Hypothalamus (tissue), 51 donors: ENCODE data around the gene QPCTL.
A peak's percentile ranks its signal among the peaks of the same experiment; 100 is the strongest.
"Not testable (repeated sequence)": the region's sequence is repeated elsewhere in the genome, so short reads cannot be mapped to it uniquely, and the experiment has no call there.

ENCODE experiments used
- DNase-seq, 51 donors: peaks; one replicate each; lab custom pipeline; 2025; lab: John Stamatoyannopoulos, UW

The QPCTL gene

GRCh38 chr19:45715139-45715538 lies 22.7 kb downstream of the QPCTL start:
- no peak for DNase-seq

- DNase-seq, result peak in 15 of 51 donors; percentile 19 to 86 (median 32)
Measured at GRCh38 chr19:45716359-45717130, 24.1 kb downstream of the QPCTL start.

GRCh38 chr19:45717131-45717982 lies 24.9 kb downstream of the QPCTL start:
- DNase-seq, result peak; percentile 89 to 100 (median 99)

GRCh38 chr19:45717983-45718650 lies 25.7 kb downstream of the QPCTL start:
- DNase-seq, result peak in 4 of 51 donors; percentile 2 to 39 (median 26)

- not testable (repeated sequence) for DNase-seq
Measured at GRCh38 chr19:45720065-45720464, 27.6 kb downstream of the QPCTL start.

GRCh38 chr19:45728683-45729082 lies 36.2 kb downstream of the QPCTL start:
- DNase-seq, result not testable (repeated sequence)

GRCh38 chr19:45729800-45730290 lies 37.4 kb downstream of the QPCTL start:
- peak in 1 of 51 donors; percentile 30 for DNase-seq

GRCh38 chr19:45730368-45731288 lies 38.2 kb downstream of the QPCTL start, which contains the start of gene FBXO46:
Gene FBXO46, minus strand, starts transcription at chr19:45730896. Its CDS starts 17,401 bp downstream, at chr19:45713495.
- peak; percentile 77 to 99 (median 97) for DNase-seq

- DNase-seq, result no peak
Measured at GRCh38 chr19:45733160-45733810, 40.8 kb downstream of the QPCTL start, which contains the start of gene MEIOSIN. Gene MEIOSIN, plus strand, starts transcription at chr19:45733439. Its CDS starts 1,938 bp downstream, at chr19:45735377.

GRCh38 chr19:45739498-45740439 lies 47.3 kb downstream of the QPCTL start:
- no peak for DNase-seq

GRCh38 chr19:45742969-45743368 lies 50.5 kb downstream of the QPCTL start:
- no peak for DNase-seq

- no peak for DNase-seq
Measured at GRCh38 chr19:45745606-45746005, 53.1 kb downstream of the QPCTL start.

GRCh38 chr19:45746866-45747265 lies 54.4 kb downstream of the QPCTL start:
- no peak for DNase-seq

GRCh38 chr19:45747513-45747912 lies 55.0 kb downstream of the QPCTL start:
- DNase-seq, result no peak

GRCh38 chr19:45751483-45751882 lies 59.0 kb downstream of the QPCTL start:
- not testable (repeated sequence) for DNase-seq

GRCh38 chr19:45752639-45753038 lies 60.2 kb downstream of the QPCTL start:
- no peak for DNase-seq

GRCh38 chr19:45753548-45753947 lies 61.1 kb downstream of the QPCTL start:
- DNase-seq, result no peak
